GM12892 (cell line): Measurements from ENCODE around the gene LPGAT1.

Experiments
- POLR2A ChIP-seq: IDR thresholded peaks from 2 replicates; pipeline ENCODE4 v1.6.1; 2011; ENCODE audit warnings: low read depth, low read length, control low read depth
- POLR2AphosphoS5 ChIP-seq: IDR thresholded peaks from 2 replicates; pipeline ENCODE4 v1.6.1; 2011; ENCODE audit warnings: low read depth, low read length, control low read depth

DNA sequence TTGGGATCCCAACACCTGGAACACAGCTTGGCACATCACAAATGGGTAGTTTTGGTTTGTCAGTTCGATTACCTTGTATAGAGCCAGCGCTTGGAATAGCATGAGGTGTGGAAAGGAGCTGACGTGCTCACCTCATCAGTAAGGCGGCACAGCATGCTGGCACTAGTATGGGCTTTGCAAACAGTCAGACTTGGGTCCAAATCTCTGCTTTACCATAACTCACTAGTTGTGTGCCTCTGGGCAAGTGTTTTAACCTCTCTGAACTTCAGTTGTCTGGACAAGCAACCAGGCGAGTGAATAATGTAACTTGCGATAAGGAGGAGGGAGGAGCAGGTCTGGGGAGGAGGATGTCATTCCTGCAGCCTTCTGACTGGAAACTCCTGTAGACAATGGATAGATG lies 128.8 kb downstream of the LPGAT1 start:
- TF ChIP-seq POLR2AphosphoS5 (no peak), POLR2A (no peak)
